ENCODE measurements around the gene ATP1A2. TPM values are rescaled to one million over a fixed set of nuclear protein-coding genes. Genes with fewer than 3 reads are reported as not detected.

The ATP1A2 gene
- total and polyA plus RNA-seq, 2 donors (not counting 3 experiments of a cell fraction or from before 2014, with no cell fraction given) = not detected

DNA sequence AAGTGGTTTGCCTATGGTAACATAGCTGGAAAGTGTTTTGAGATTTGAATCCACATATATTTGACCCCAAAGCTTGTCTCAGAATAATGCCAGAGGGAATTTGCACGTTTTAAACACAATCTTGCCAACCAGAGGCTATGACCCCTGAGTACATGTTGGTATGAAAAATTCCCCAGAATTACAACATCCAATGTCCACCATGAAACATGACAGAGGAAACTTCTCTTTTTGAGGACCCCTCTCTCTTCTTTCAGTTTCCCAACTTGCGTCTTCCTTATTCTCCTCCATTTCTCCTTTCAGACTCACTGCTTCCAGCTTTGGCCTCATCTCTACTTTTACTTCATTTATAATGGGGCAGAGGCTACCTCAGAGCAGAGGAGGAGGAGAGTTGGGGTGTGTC is 39.7 kb upstream of the ATP1A2 start:
- H2AFZ ChIP-seq (ENCODE audit: low read depth, low read length) = no peak overlapping the region
- no peaks in the 10 kb centered on the region for H3K79me2 ChIP-seq (ENCODE audit: control insufficient read depth, insufficient read depth, low read length)
- H3K9ac ChIP-seq (replicated peaks; ENCODE audit: extremely low read depth, insufficient read depth, low read length) = no peak overlapping the region
- BruUV-seq (replicated peaks) = no TSS peak
- DNase-seq (ENCODE audit: low read depth, low spot score) (no peak), FAIRE-seq (no peak)
- H3K4me2 ChIP-seq (ENCODE audit: insufficient read depth, low read length) = no peak overlapping the region
- H3K36me3 ChIP-seq (ENCODE audit: control insufficient read depth in 2 of 2, extremely low read depth in 1 of 2, insufficient read depth in 2 of 2, low read length in 2 of 2) = no peaks in the 10 kb centered on the region
- dilution Hi-C loops (cut with MboI; ENCODE audit: extremely low pct_ligation_motif_present, low sequenced_read_pairs) = no loop called here
- TF ChIP-seq POLR2AphosphoS5 (IDR thresholded peaks at IDR 0.05; ENCODE audit: insufficient read depth, low read depth, low read length) (no peak), POLR2A (IDR thresholded peaks at IDR 0.05; ENCODE audit: low read depth, low read length) (no peak), MYC (IDR thresholded peaks at IDR 0.05; ENCODE audit: low read depth, low read length) (no peak), GATA2 (IDR thresholded peaks at IDR 0.05; ENCODE audit: insufficient read depth, insufficient read length, low read depth, low read length) (no peak), JUN (IDR thresholded peaks at IDR 0.05; ENCODE audit: borderline replicate concordance, insufficient read depth, insufficient read length, low read depth) (no peak), FOS (IDR thresholded peaks at IDR 0.05; ENCODE audit: borderline replicate concordance, insufficient read depth, low read length) (no peak), EZH2 (IDR thresholded peaks at IDR 0.05; ENCODE audit: borderline replicate concordance, low read depth, low read length, severe bottlenecking) (no peak)
- TF ChIP-seq, protein P1, sequence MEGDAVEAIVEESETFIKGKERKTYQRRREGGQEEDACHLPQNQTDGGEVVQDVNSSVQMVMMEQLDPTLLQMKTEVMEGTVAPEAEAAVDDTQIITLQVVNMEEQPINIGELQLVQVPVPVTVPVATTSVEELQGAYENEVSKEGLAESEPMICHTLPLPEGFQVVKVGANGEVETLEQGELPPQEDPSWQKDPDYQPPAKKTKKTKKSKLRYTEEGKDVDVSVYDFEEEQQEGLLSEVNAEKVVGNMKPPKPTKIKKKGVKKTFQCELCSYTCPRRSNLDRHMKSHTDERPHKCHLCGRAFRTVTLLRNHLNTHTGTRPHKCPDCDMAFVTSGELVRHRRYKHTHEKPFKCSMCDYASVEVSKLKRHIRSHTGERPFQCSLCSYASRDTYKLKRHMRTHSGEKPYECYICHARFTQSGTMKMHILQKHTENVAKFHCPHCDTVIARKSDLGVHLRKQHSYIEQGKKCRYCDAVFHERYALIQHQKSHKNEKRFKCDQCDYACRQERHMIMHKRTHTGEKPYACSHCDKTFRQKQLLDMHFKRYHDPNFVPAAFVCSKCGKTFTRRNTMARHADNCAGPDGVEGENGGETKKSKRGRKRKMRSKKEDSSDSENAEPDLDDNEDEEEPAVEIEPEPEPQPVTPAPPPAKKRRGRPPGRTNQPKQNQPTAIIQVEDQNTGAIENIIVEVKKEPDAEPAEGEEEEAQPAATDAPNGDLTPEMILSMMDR (IDR thresholded peaks at IDR 0.05; ENCODE audit: extremely low read depth in 1 of 2, insufficient read depth in 1 of 2, low read depth in 1 of 2, low read length in 2 of 2) = no peak
- TF ChIP-seq, protein P2, sequence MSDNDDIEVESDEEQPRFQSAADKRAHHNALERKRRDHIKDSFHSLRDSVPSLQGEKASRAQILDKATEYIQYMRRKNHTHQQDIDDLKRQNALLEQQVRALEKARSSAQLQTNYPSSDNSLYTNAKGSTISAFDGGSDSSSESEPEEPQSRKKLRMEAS (IDR thresholded peaks at IDR 0.05; ENCODE audit: insufficient read depth, insufficient read length) = no peak
- no peak overlapping the region for H3K27ac ChIP-seq (ENCODE audit: insufficient read depth, low read depth, low read length)
- H3K9me1 ChIP-seq (replicated peaks; ENCODE audit: control insufficient read depth, extremely low read depth, insufficient read depth, low read length) = no peaks in the 10 kb centered on the region
- no peaks in the 10 kb centered on the region for H3K9me3 ChIP-seq (replicated peaks; ENCODE audit: control insufficient read depth, insufficient read depth, low read length)
- no peaks in the 10 kb centered on the region for H3K4me1 ChIP-seq (ENCODE audit: control insufficient read depth, extremely low read depth, insufficient read depth, low read length)
- intact Hi-C loops (cut with micrococcal nuclease) = no loop called here
- ChIA-PET POLR2A (no interaction called here), CTCF (interaction anchor here (0.8 to 2.0 kb wide), 3 partner anchors 10 to 18 kb away, joined by 3 to 8 read pairs (median 4); no protein-coding TSS in a partner anchor)
- peaks cover 27 to 39% of the 10 kb centered on the region in 2 experiments for H3K27me3 ChIP-seq (ENCODE audit: control insufficient read depth in 2 of 2, insufficient read depth in 2 of 2, low read length in 2 of 2)
- H3K4me3 ChIP-seq (replicated peaks in 1 of 3; ENCODE audit: insufficient read depth in 1 of 3, low read depth in 1 of 3, low read length in 3 of 3) = no peak overlapping the region
- no peaks in the 10 kb centered on the region for H4K20me1 ChIP-seq (replicated peaks; ENCODE audit: control insufficient read depth, extremely low read depth, insufficient read depth, low read length)

All from endothelial cell of umbilical vein (primary cell).